ENCODE measurements around the gene ATP5F1D.
"Not testable (repeated sequence)": the region's sequence is repeated elsewhere in the genome, so short reads cannot be mapped to it uniquely, and the experiment has no call there.

The ATP5F1D gene

GRCh38 chr19:1241417-1242095, at the start of gene ATP5F1D:
Gene ATP5F1D, plus strand, starts transcription at chr19:1241751. Its CDS starts 100 bp downstream, at chr19:1241851.
- DNase-seq: peak; percentile 87

GRCh38 chr19:1199531-1199930, 42.0 kb upstream of the ATP5F1D start:
- DNase-seq: no peak

GRCh38 chr19:1200614-1201013, 40.9 kb upstream of the ATP5F1D start:
- DNase-seq: not testable (repeated sequence)

GRCh38 chr19:1205114-1206099, 36.1 kb upstream of the ATP5F1D start, which contains the start of gene STK11:
Gene STK11, plus strand, starts transcription at chr19:1205778. Its CDS starts 1,136 bp downstream, at chr19:1206914.
- DNase-seq: peak; percentile 97

- no peak for DNase-seq
These were observed 35.2 kb upstream of the ATP5F1D start for GRCh38 chr19:1206150-1206863.

- DNase-seq: no peak
These were observed 34.6 kb upstream of the ATP5F1D start for GRCh38 chr19:1206864-1207450.

- not testable (repeated sequence) for DNase-seq
These were observed 32.7 kb upstream of the ATP5F1D start for GRCh38 chr19:1208830-1209229.

GRCh38 chr19:1210227-1210538, 31.4 kb upstream of the ATP5F1D start:
- no peak for DNase-seq

GRCh38 chr19:1211494-1212234, 29.9 kb upstream of the ATP5F1D start:
- no peak for DNase-seq

- no peak for DNase-seq
These were observed 27.9 kb upstream of the ATP5F1D start for GRCh38 chr19:1213391-1214286.

- DNase-seq: no peak
These were observed 27.2 kb upstream of the ATP5F1D start for GRCh38 chr19:1214299-1214861.

GRCh38 chr19:1214862-1215731, 26.5 kb upstream of the ATP5F1D start:
- DNase-seq: no peak

GRCh38 chr19:1216756-1217155, 24.8 kb upstream of the ATP5F1D start:
- DNase-seq: no peak

- DNase-seq: no peak
These were observed 24.2 kb upstream of the ATP5F1D start for GRCh38 chr19:1217366-1217765.

GRCh38 chr19:1218751-1219567, 22.6 kb upstream of the ATP5F1D start:
- no peak for DNase-seq

- DNase-seq: no peak
These were observed 21.6 kb upstream of the ATP5F1D start for GRCh38 chr19:1219786-1220476.

- DNase-seq: no peak
These were observed 21.0 kb upstream of the ATP5F1D start for GRCh38 chr19:1220477-1220930.

All from NCI-H1092 (cell line).